ENCODE data around the gene SRPK1.

- TF ChIP-seq CTCF (IDR thresholded peaks at IDR 0.05) (no peak), POLR2A (IDR thresholded peaks at IDR 0.05) (no peak)
Observed at GRCh38 chr6:35804996-35805736, 115.7 kb downstream of the SRPK1 start, which contains the start of gene LHFPL5.
